ENCODE data around the gene P4HA1.

P4HA1 gene

GRCh38 chr10:73093922-73094850, 2.5 kb downstream of the P4HA1 start:
- DNase-seq (ENCODE audit: low spot score): no peak

GRCh38 chr10:73092830-73093229, 3.8 kb downstream of the P4HA1 start:
- DNase-seq (ENCODE audit: low spot score): no peak

- DNase-seq (ENCODE audit: low spot score): no peak
Observed at GRCh38 chr10:73088304-73088703, 8.4 kb downstream of the P4HA1 start.

- no peak for DNase-seq (ENCODE audit: low spot score)
Observed at GRCh38 chr10:73086816-73087215, 9.8 kb downstream of the P4HA1 start.

GRCh38 chr10:73084209-73084608, 12.5 kb downstream of the P4HA1 start:
- no peak for DNase-seq (ENCODE audit: low spot score)

- no peak for DNase-seq (ENCODE audit: low spot score)
Observed at GRCh38 chr10:73083221-73083620, 13.4 kb downstream of the P4HA1 start.

- DNase-seq (ENCODE audit: low spot score): no peak
Observed at GRCh38 chr10:73079779-73080541, 16.7 kb downstream of the P4HA1 start.

- DNase-seq (ENCODE audit: low spot score): peak; percentile 64
Observed at GRCh38 chr10:73076360-73077183, 20.1 kb downstream of the P4HA1 start.

GRCh38 chr10:73075829-73076228, 20.8 kb downstream of the P4HA1 start:
- DNase-seq (ENCODE audit: low spot score): no peak

GRCh38 chr10:73073627-73074026, 23.0 kb downstream of the P4HA1 start:
- DNase-seq (ENCODE audit: low spot score): no peak

GRCh38 chr10:73065441-73065840, 31.2 kb downstream of the P4HA1 start:
- no peak for DNase-seq (ENCODE audit: low spot score)

GRCh38 chr10:73061743-73062142, 34.9 kb downstream of the P4HA1 start:
- DNase-seq (ENCODE audit: low spot score): no peak

GRCh38 chr10:73060738-73061635, 35.7 kb downstream of the P4HA1 start:
- no peak for DNase-seq (ENCODE audit: low spot score)

- DNase-seq (ENCODE audit: low spot score): no peak
Observed at GRCh38 chr10:73060173-73060572, 36.5 kb downstream of the P4HA1 start.

GRCh38 chr10:73058057-73058591, 38.5 kb downstream of the P4HA1 start:
- DNase-seq (ENCODE audit: low spot score): no peak

GRCh38 chr10:73054286-73054685, 42.4 kb downstream of the P4HA1 start:
- DNase-seq (ENCODE audit: low spot score): no peak

- DNase-seq (ENCODE audit: low spot score): no peak
Observed at GRCh38 chr10:73053275-73053674, 43.4 kb downstream of the P4HA1 start.

GRCh38 chr10:73044378-73045285, 52.0 kb downstream of the P4HA1 start:
- no peak for DNase-seq (ENCODE audit: low spot score)

GRCh38 chr10:73043766-73044377, 52.8 kb downstream of the P4HA1 start:
- no peak for DNase-seq (ENCODE audit: low spot score)

Data from left forelimb (tissue), 1 donor.